Measurements from ENCODE around the gene CDH8.
"Not testable (repeated sequence)": the region's sequence is repeated elsewhere in the genome, so short reads cannot be mapped to it uniquely, and the experiment has no call there.

CDH8 gene

GRCh38 chr16:61934601-61935000, 101.6 kb downstream of the CDH8 start:
- DNase-seq, result no peak

- DNase-seq, result no peak
These were observed 106.5 kb downstream of the CDH8 start for GRCh38 chr16:61929776-61930175.

GRCh38 chr16:61926766-61927165, 109.5 kb downstream of the CDH8 start:
- DNase-seq, result no peak

- DNase-seq, result no peak
These were observed 112.6 kb downstream of the CDH8 start for GRCh38 chr16:61923629-61924028.

- DNase-seq, result no peak
These were observed 114.9 kb downstream of the CDH8 start for GRCh38 chr16:61921373-61921772.

DNA sequence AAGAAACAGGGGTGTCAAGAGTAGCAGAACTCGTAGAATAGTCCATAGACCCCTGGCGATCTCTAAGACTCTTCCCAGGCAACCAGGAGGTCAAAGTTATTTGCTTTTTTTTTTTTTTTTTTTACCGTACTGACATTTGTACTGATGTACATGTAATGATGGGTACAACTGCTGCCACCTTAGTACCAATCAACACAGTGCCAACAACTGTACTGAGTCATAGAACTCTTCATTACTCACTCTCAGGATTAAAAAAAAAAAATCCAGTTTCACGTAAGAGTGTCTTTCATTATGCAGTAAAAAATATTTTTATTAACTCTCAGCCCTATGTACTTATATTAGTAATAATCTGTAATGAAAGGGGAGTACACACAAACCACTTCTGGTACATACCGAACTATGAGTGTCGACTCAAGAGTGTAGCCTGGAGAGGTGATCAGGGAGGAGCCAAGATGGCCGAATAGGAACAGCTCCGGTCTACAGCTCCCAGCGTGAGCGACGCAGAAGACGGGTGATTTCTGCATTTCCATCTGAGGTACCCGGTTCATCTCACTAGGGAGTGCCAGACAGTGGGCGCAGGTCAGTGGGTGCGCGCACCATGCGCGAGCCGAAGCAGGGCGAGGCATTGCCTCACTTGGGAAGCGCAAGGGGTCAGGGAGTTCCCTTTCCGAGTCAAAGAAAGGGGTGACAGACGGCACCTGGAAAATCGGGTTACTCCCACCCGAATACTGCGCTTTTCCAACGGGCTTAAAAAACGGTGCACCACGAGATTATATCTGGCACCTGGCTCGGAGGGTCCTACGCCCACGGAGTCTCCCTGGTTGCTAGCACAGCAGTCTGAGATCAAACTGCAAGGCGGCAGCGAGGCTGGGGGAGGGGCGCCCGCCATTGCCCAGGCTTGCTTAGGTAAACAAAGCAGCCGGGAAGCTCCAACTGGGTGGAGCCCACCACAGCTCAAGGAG, 118.1 kb downstream of the CDH8 start:
- DNase-seq, result not testable (repeated sequence)

GRCh38 chr16:61915569-61915968, 120.7 kb downstream of the CDH8 start:
- no peak for DNase-seq

GRCh38 chr16:61909074-61909473, 127.2 kb downstream of the CDH8 start:
- no peak for DNase-seq

GRCh38 chr16:61908426-61908825, 127.8 kb downstream of the CDH8 start:
- DNase-seq, result no peak

GRCh38 chr16:61901689-61902088, 134.5 kb downstream of the CDH8 start:
- DNase-seq, result no peak

- DNase-seq, result no peak
These were observed 135.8 kb downstream of the CDH8 start for GRCh38 chr16:61900482-61900881.

DNA sequence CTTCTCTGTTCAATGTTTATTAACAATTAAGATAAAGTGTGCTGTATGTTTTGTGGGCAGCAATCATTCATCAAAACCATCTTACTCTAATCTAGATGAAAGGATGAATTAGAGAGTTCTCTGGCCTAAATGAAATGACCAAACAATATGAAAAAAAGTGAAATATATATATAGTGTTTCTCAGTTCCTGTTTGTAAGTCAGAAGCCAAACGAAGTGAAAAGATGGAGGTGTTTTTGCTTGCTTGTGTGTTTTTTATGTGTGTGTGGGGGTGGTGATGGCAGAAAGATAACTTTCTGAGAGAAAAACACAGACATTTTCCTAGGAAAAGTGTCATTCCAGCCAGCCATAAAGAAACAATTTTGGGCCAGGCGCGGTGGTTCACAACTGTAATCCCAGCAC, 138.6 kb downstream of the CDH8 start:
- no peak for DNase-seq

DNA sequence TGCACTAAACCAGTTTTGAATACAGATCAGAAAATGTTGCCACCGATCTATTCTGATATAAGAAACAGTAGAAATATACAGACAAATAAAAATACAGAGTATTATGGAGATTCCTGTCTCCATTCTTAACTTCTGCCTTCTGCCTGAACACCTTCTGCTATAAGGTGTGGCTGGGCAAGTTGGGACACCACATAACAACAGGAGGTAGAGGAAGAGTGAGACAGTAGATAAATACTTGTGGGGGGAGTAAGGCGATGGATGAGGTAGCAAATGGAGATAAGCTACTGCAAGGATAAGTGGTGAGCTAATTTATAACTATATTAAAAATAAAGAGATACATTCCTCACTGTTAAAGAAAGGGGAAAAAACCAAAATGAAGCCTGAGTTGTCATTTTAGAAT, 143.7 kb downstream of the CDH8 start:
- no peak for DNase-seq

DNA sequence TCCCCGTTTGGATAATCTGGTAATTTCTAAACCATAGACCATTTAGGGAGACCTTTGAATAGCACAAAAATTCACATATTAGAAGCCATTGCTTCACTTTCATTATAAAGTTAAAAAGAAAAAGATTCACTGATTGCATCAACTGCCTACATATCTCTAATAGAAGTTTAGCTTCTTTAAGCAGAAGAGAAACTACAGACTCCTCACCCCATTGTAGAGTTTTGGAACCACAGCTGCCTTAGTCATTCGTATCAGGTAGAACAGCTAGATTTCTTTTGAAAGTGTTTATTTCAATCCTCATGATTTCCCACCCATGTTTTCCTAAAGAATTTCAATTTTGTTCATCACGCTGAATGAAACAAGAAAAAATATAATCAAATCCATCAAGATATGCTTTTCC, 144.8 kb downstream of the CDH8 start:
- no peak for DNase-seq

DNA sequence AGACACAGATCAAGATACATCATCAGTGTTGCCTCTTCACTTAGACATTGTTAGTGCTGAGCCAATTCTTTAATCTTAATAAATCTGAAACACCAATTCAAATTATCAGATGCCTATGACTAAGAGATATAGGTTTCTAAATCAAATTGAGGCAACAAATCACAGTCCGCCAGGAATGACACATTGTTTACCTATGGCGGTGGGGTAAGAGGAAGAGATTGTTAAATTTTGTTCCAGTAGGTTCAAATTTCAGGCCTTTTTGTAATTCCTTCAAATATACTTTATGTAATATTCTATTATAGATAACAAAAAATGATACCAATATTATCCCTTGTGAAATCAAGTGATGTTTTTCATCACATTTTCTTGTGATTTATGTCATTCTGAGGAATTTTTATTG, 145.9 kb downstream of the CDH8 start:
- no peak for DNase-seq

GRCh38 chr16:61887903-61888302, 148.3 kb downstream of the CDH8 start:
- DNase-seq, result no peak

GRCh38 chr16:61885343-61885742, 150.9 kb downstream of the CDH8 start:
- DNase-seq, result no peak

DNA sequence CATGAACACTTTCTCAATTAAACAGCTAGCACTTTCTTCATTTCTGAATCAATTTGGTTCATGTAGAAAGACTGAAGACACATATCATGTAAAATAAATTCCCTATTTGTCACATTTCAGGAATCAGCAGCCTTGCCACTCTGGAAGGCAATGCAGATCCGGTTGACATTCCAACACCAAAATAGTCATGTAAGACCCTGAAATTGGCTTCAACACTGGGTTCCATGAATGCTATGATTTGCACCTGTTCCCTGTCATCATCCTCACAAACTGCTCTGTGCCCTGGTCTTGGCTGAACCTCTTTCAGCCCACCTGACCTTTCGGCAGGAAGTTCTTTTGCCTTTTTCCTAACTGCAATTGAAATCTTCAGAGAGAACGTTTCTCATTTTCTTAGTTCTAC, 156.9 kb downstream of the CDH8 start:
- DNase-seq, result no peak

DNA sequence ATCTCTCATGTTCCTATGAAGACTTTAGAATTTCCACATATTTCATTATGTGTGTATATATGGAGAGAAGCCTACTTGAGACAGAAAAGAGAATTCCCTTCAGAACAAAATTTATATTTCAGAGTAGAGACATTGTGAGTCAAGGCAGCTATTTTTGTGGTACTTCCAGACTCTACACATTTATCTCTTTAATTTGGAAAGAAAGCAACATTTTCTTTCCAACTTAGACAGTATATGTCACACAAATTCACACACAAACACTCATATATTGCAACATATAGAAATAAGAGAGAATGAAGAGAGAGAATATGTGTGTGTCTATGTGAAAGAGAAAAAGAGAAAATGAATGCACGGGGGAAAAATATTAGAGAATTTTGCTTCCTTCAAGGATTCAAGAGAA, 158.8 kb downstream of the CDH8 start:
- no peak for DNase-seq

DNA sequence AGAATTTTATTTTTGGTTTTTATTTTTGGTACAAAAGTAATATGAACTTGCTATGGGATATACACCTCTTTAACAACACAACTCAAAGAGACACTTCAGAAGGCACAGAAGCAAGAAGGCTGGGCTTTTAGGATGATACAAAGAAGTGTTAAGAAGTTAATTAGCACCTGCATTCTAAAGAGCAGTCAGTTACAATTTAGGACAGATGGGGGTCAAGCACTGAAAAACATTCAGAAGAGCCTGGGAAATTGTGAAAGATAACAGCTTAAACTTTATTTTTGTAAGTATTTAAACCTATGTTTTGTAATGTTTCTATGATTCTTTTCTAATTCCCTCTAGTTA, 163.5 kb downstream of the CDH8 start:
- no peak for DNase-seq

DNA sequence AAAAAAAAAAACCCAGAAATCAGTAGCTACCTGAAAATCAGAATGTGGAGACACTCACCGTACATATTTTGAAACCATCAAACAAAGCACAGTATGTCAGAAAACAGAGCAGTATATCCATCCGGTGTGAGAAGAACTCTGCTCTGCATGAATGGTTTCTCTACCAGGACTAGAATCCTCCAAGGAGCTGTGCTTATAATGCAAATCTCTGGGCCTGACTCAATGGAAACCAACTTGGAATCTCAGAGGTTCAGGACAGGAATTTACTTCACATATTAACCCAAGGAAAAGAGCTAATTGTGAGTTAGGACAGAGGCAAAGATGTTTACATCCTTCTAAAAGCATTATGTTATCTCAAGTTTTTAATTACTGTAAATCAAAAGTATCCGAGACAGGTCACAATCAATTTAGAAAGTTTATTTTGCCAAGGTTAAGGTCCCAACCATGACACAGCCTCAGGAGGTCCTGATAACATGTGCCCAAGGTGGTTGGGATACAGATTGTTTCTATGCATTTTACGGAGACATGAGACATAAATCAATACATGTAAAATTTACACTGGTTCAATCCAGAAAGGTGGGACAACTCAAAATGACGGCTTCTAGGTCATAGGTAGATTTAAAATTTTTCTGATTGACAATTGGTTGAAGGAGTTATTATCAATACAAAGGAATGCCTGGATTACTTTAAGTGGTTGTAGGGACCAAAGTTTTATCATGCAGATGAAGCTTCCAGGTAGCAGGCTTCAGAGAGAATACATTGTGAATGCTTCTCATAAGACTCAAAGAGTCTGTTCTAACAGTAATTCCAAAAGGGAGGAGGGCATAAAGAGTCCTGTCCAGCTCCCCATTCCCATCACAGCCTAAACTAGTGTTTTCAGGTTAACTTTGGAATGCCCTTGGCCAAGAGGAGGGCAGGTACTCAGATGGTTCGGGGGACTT, 164.1 kb downstream of the CDH8 start:
- DNase-seq, result no peak

DNA sequence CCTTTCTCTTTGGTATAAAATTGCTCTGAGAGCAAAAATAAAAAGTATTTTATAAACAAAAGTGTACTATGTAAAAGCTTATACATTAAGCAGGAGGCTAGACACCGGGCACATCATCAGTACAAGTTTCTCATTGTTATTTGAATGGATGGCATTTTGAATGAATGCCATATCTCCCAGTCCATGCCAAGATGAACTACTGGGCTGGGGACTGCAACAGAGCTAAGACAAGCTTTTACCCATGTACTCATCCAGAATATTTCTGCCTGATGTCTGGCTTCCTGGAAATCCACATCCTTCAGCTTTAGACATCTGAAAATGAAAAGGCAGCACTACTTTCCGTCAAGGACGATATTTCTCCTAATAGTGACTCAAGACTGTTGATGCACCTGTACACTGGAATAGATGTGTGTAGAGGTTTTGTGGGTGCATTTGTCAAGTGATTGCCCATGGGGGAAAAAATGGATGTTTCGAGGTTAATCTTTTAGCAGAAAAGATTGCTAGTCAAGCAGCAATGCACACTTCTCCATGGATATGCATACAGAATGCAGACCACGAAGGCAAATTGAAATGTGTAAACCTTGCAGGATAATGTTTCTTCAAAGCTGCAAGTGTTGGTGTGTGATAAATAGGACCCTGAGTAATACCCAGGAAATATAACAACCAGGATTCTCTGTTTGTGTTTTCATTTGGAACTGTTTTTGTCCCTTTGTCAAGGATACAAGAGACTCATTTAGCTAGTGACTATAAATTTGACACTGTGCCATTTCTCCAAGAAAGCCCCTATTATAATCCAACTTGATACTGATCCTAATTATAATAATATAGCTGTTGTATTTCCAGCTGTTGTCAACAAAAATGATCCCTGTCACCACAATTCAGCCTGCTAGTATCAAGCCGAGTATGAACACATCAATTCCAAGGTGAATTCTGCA, 173.8 kb downstream of the CDH8 start:
- no peak for DNase-seq

DNA sequence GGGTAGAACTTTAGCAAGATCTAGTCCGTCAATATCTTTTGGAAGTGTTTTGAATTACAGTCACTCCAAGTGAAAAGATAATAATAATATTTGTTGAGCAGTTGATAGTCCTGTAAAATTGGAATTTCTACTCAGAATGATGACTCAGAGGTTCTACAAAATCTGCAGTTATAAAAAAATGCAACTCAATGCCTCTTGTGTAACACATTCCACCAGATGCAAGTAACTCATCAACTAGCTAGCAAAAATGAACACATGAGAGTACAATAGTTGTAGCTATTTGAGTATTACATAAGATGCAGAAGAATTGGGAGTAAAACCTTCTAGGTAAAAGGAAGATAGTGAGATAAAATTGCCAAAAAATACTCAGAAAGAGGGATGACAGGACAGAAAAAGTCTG, 177.2 kb downstream of the CDH8 start:
- DNase-seq, result no peak

All from NCI-H524 (cell line).